Stimulated activated CD8-positive, alpha-beta memory T cell treated with anti-CD3 and anti-CD28 coated beads, Interleukin-15, amount 100 ng/mL, for 24 hours (primary cell): ENCODE results near the gene C1orf198.

ENCODE experiments used
- DNase-seq: peaks from one replicate; pipeline ENCODE4 v3.0.0-alpha.2; 2020; ENCODE audit warnings: low read depth

C1orf198 gene

DNA sequence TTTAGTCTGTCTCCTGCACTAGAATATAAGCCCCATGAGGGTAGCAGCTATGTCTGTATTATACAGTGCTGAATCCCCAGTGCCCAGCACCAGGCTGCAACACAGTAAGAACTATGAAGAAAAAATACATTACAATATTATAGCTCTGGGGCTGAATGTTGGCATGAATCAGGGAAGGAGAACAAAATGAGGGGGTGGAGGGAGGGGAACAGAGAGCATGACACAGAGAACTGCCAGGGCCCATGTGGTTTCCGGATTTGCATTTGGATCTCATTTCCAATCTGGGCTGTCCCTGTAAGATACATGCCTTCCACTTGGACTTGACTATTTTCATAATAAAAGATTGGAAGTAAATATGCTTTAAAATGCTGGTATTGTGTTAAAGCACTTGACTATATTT, 35.8 kb downstream of the C1orf198 start:
- DNase-seq = no peak

DNA sequence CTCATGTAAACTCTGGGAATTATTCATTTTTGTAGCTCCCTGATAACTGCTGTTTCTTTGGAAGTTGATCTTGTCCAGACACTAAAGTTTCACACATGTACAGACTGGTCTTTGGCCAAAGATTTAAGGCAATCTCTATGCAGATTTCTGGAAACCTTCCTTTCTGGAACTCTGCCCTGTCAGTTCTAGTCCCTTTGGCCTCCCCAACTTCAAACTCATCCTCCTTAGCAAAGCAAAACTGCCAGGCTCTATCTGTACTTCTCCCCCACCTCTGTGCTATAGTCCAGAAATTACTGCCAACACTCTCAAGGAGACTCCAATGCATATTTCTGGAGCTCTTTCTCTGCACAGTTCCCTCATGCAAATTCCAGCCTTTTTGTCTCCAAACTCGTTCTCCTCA, 36.5 kb downstream of the C1orf198 start:
- no peak for DNase-seq

DNA sequence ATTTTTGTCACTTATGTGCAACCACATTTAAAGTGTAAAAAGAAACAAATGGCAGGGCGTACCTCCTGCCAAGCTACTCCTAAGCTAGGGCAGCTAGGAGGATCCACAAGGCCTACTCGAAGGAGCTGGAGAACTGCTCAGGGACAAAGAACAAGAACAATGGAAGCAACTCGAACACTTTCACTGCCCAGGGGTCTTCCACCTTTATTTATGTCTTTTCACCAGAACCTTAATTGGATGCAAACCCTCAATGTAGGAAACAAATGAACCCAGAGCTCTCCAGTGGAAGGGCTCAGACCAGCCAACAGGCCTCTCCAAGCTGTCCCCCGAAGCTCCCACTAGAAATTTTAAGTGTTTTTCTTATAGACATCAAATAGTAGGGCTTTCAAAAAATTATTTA, 39.9 kb downstream of the C1orf198 start:
- no peak for DNase-seq

DNA sequence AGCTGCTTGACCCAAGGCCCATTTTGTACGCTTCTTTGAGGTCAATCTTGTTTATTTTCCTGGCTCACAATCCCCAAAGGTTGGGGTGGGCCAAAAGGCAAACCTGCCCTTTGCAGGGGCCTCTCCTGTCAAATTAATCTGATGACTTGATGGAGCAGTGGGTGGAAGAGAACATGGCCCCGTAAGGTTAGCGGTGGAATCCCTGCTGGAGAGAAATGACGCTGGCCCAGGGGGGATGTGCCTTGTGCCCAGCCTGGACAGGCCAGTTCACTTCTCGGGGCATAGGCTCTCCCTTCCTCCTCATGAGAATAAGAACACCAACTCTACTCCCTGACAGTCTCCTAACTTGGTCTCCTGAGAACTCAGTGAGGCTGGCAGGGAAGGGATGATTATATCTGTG, 40.5 kb downstream of the C1orf198 start:
- DNase-seq = no peak

DNA sequence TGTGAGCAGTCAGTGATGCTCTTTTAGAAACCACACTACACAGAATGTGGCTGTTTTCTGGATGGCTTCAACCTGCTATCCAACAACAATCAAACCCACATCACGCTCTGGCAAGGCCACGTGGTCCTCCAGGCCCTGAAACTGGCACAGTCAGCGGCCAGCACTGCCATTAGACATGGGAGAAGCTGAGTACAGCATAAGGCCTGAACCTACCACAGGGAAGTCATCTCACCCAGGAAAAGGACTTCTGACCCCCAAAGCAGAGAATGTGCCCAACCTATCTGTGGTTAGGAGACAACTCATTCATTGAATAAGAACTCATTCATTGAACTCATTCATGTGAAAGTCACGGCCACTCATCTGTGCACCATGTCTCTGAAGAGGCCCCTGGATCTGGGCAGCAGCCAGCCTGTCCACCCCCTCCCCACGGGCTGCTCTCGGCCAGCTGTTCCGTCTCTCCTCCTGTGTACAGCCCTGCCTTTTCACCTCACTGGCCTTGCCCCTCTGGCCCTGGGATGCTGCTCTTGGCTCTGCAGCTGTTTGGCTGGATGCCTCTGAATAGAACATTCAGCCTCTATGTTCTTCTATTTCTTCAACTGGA, 41.1 kb downstream of the C1orf198 start:
- no peak for DNase-seq

DNA sequence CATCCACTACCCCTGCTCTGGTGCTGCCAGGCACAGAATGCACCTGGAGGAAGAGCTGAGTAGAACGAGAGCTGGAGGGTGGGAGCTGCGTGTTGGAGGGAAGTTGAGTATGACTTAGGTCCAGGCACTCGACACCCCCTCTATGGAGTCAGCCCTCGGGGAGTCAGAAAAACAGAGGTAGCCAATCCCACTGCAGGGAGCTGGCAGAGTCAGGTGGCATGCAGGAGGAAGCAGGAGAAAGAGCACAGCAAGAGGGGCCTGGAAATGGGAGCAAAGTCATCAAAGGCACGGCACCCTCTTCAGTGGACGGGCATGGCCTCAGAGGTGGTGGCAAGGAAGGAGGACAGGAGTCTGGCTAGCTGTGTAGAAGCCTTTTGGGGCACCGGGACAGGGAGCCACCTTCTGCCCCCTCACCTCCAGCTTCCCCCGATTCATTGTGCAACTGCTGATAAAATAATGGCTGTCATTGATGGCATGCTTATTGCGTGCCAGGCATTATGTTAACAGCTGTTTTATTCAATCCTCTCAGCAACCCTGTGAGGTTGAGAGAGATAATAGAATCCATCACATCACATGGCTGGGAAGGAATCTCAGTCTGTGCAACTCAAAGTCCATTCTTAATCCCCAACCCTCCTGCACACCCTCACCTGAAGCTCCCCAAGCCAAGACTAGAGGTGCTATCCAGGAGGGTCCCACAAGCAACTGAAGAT, 42.0 kb downstream of the C1orf198 start:
- DNase-seq = no peak

DNA sequence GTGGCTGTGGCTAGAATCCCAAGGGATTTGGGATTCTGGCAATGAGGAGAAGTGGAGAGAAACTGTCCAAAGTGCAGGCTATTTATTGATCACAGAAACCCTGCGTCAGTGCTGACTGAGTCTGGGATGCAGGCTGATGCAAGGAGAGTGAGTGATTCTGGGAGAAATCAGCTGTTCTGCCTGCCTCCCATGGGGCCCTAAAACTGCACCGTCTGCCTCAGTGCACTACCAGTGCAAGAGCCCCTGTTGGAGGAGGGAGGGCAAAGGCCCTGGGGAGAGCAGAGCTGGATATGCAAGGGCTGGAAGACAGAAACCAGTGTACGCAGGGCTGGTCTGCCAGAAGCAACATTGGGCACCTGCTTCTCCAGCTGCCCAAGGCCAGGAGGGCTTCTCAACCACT, 42.6 kb downstream of the C1orf198 start:
- no peak for DNase-seq

DNA sequence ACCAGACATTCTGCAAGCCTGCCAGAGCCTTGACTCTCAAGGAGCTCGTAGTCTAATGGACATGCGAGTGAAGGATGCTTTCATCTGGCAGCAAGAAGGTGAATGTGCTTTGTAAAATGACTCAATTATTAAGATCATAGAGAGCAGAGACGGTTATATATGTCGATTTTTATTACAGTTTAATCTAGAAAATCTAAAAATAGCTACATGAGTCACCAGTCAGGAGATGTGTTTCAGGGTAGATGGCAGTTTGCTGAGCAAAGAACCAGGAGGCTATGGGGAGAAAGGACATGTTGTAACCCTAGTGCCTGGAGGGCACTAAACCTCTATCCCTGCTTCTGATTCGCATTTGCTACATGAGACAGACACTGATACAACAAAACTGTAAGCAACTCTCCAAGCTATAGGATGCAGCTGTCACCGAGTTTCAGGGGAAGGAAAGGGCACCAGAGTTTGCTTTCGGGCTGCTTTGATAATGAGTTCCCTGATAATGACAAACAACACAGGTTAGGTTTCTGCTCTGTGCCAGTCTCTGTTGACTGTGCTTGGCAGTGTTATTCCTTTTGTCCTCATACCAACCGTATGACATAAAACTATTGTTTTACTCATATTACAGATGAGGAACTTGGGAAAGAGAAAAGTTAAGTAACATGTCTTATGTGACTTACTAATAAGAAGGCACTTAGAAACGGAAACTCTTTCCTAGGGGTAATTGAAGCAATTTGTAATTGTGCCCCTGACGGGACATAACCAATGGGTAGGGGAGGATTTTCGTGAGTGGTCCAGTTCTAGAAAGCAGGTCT, 43.2 kb downstream of the C1orf198 start:
- no peak for DNase-seq

DNA sequence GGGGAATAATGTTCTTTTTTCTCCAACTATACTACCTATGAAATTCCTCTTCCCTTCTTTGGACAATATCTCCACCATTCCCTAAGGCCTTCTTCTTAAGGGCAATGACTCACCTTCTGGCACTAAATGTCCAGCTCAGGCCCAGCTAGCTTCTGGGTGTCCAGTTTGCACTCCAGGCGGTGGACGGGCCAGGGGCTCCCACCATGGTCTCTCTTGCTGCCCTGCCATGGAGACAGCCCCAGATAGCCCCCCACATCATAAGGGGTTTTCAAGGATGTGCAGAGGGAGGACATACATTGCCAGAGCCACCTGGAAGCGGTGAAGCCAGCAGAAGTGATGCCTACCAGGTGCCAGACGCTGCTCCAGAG, 43.8 kb downstream of the C1orf198 start:
- DNase-seq = no peak

DNA sequence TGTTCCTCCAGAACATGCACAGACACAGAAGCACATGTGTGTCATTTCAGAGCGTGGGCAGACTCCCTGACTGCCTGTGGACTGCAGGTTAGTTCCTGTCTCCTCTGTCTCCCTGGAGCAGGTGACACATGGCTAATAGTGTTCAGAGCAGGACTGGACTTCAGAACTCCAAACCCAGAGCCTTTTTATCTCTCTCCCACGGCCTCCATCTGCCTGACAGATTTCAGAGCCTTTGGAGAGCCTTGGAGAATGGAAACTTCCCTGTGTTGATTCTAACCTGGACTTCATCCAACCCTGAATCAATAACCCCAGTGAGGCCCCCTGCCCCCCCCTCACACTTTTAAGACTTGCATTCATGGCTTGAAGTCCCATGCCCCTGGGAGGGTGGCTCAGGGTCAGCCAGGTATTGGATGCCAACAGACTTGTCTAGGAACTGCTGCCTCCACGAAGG, 44.4 kb downstream of the C1orf198 start:
- DNase-seq = no peak

DNA sequence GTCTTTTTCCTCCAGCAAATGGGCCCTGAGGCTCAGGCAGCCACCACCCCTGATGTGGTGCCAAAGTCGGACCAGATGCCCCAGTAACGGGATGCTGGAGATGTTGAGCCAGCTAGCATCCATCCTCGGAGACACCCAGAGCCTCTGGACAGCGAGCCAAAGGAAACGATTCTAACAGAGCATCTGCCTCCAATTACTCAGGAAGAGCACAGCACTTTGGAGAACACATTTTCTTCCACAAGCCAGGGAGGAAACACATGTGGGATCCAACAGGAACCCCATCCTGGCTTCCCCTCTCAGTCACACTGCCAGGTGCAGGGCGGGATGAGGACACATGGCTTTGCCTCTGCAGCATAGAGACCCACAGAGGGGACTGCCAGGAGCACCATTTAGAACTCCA, 44.9 kb downstream of the C1orf198 start:
- no peak for DNase-seq

DNA sequence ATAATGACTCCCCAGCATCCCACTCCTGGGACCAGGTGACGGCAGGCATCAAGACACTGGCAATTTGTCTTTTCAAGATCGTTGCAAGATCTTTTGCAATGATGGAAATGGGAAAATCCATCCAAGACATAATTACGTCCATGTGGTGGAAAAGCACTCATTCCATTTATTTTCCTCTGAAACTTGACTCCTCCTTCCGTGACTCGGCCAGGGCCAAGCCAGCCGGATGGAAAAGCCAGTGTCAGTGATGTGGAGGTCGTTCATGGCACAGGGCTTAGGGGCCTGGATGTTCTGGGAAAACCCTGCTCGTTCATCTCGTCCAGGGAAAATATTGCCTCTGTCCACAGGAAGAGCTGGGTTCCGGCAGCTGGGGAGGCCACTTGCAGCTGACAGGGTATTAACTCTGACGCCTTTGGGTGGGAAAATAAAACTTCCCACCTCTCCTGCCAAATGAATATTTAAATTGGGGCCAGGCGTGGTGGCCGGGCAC, 46.2 kb downstream of the C1orf198 start:
- no peak for DNase-seq

DNA sequence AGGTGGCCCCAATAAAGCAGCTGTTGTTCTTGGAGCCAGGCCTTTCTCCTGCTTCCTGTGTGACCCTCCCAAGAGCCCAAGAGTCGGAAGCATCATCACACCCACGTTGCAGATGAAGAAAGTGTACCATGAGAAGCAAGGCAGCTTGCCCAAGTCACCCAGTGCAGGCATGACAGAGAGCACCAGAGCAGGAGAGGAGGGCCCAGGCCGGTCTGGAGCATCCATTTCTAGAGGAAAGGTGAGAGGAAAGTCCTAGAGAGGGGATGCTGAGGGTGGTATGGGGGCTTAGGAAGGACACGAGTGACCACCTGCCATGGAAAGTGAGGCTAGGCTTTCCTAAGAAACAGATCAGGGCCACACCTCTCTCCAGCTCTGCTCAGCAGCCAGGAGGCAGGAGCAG, 47.0 kb downstream of the C1orf198 start:
- DNase-seq = no peak

DNA sequence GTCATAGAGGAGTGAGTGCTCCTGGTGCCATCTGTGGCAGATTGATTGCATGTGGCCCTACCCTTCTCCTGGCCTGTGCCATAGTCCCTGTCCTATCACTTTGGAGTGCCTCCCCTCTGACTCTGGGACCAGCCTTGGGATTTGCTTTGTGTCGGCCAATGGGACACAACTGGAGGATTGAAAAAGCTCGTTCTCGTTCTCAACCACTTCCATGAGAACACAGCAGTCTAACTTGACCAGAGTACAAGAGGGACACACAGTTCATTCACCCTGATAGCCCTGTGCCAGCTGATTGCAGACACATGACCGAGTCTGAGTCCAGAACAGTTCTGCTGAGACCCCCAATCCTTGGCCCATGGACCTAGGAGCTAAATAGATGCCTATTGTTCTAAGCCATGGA, 47.8 kb downstream of the C1orf198 start:
- DNase-seq = no peak

DNA sequence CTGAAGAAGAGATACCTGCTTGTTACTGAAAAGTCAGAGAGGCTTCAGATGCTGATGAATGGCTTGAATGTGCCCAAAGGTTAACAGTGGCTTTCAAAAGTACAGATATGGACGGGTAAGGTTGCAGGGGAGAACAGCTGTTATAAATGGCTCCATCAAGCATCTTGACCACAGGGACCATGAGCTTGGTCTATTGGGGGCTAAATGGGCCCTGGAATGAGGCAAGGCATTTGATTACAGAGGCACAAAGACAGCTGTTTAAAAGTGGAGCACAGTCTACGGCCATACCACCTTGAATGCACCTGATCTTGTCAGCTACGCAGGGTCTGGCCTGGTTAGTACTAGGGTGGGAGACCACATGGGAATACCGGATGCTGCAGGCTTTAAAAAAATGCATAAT, 48.3 kb downstream of the C1orf198 start:
- DNase-seq = no peak

DNA sequence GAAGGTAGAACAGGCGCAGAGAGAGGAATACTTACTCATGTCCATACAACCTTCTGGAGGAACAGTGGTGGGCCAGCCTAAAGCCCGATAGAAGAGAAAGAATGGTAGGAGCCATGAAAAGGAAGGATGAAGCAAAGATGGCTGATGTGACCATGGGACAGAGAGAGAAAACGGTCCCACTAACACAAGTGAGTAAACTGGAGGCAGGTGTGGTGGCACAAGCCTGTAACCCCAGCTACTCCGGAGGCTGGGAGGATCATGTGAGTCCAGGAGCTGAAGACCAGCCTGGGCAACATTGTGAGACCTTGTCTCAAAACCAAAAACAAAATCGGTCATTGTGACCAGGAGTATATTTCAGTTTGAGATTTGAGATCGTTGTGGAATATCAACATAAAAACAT, 49.4 kb downstream of the C1orf198 start:
- DNase-seq = no peak

DNA sequence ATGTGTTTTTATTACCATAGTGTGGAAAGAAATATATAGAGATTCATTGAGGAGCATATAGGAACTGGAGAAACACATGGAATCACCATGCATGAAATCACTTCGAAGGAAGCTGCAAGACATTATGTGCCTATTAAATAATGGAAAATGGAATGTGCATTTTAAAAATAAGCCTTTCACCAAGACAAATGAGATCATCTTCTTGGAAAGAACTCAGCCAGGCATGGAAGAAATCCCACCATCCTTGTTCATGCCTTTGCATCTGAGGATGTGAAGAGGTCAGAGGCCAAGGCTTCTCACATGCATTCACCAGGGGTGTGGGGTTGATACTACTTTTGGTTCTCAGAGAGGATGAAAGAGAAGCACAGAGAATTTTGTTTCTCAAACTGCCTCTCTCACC, 50.0 kb downstream of the C1orf198 start:
- no peak for DNase-seq

DNA sequence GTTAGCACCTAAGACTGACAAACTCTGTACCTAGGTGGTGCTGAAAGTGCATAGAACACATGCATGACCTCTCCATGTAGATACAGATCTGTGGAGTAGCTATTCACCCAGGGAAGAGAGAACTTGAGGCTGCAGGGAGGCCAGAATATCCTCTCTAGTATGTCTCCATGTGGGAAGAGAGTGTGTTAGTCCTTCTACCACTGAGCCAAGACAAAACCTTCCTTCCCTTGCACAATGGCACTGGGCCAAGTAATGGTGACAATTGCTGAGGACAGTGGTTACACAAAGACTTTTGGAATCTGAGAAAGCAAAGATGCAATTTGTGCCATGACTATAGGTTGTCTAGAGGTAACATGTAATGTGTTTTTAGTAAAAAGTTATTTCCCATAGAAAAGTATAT, 52.3 kb downstream of the C1orf198 start:
- DNase-seq = no peak

DNA sequence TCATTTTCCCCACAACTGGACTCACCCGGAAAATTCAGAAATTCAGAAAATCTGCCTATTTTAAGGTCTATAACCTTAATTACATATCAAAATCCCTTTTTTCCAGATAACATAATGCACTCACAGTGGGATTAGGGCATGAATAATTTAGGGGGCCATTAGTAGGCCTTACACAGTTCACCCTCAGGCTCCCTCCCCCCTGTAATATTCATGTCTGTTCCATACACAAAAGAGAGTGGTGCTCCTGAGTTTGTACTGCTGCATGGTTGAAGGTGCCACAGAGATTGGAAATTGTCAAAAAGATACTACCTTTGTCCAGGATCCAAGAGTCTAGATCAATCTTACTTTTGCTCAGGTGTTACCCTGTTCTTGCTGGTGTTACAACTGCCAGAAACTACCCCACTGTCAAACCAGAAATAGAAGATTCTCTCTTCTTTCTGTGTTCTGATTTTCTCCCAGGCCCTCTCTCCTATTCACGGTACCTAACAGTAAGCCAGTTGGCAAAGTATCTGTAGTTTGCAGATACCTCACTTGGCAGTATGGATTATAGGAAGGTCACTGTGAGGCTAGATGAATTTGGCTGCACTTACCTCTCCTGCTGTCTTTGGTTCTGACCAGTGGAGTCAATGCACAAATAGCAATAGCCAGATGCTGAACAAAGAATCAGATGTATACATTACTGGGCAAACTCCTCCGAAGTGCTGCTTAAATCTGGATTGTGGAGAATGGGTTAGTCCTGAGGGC, 53.2 kb downstream of the C1orf198 start:
- DNase-seq = no peak

DNA sequence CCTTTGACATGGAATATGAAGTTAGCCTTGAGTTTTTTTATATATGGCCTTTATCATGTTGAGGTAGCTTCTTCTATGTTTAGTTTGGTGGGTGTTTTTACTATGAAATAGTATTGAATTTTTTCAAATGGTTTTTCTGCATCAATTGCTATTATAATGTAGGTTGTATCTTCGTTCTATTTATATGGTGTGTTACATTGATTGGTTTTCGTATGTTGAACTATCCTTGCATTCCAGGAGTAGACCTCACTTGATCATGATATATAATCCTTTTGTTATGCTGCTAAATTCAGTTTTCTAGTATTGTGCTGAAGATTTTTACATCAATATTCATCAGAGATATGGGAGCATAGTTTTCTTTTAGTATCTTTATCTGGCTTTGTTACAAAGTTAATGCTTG, 55.8 kb downstream of the C1orf198 start:
- no peak for DNase-seq

DNA sequence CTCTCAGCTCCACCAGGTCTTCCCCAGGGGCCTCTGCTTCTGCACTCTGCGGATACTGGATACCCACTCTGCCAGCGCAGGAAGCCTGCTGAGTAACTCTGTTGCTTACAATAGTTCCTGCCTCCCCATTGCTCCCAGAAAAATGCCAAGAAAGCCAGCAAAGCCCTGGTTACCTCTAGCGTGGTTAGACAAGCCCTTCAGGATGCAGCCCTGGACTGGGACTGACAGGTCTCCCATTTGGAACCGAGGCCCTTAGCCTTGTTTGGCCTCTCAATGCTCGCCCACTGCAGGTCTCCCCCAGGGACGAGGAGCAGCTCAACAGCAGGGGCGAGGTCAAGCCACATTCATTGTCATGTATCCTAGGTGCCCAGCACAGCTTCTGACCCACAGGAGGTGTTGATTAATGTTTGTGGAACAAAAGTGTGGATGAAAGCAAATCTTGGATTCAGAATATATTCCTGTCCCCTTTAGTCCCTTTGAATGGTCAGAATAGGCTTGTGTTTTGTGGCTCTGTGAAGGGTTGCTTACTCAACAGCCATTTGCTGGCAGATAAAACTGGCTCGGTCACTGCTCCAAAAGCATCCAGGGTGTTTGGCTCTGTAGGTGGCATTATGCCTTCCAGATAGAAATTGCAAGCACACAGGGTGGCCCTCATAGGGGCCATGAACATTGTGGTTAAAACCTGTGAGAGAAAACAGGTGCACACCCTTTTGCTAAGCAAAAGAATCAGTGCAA, 58.9 kb downstream of the C1orf198 start:
- DNase-seq = no peak
